Breast epithelium (tissue), 4 donors: ENCODE results near the gene MYO19. TPM values are rescaled to one million over a fixed set of nuclear protein-coding genes. Genes with fewer than 3 reads are reported as not detected.

Experiments used
- DNase-seq, 2 donors: peaks; one replicate each; pipeline ENCODE4 v3.0.0-alpha.2; 2019; ENCODE audit warnings: low spot score in 2 of 2
- H3K27ac ChIP-seq, 2 donors: fragments of 200-600 bp; sonication (generic) in 1 of 2; one replicate each; pipeline ENCODE4 v1.5.1; 2016 to 2019; ENCODE audit warnings: mild to moderate bottlenecking in 1 of 2
- H3K27me3 ChIP-seq, 2 donors: fragments of 200-600 bp; sonication (generic) in 1 of 2; one replicate each; pipeline versions ENCODE4 v1.5.1 to v1.6.0; 2017 to 2019; ENCODE audit warnings: control low read depth in 1 of 2, mild to moderate bottlenecking in 1 of 2
- H3K36me3 ChIP-seq: fragments of 200-600 bp; one replicate; pipeline ENCODE4 v1.5.1; 2019
- H3K4me1 ChIP-seq, 2 donors: fragments of 200-600 bp; sonication (generic); one replicate each; pipeline ENCODE4 v1.5.1; 2016 to 2019; ENCODE audit warnings: control low read depth in 1 of 2
- H3K4me3 ChIP-seq, 3 donors: fragments of 200-600 bp; sonication (generic); 1 replicate in 2 of 3; 2 replicates in 1 of 3; pipeline ENCODE4 v1.5.1; 2016 to 2019; ENCODE audit warnings: mild to moderate bottlenecking in 3 of 3, moderate library complexity in 2 of 3
- H3K9me3 ChIP-seq, 2 donors: fragments of 200-600 bp; sonication (generic) in 1 of 2; one replicate each; pipeline ENCODE4 v1.5.1; 2016 to 2019; ENCODE audit warnings: control low read depth in 1 of 2
- CTCF ChIP-seq, 3 donors: fragments of 450-650 bp; IDR thresholded peaks; one replicate each; pipeline ENCODE4 v1.5.1; 2016 to 2017; ENCODE audit warnings: antibody characterized with exemption in 3 of 3, mild to moderate bottlenecking in 3 of 3, moderate library complexity in 3 of 3
- POLR2A ChIP-seq: fragments of 450-650 bp; IDR thresholded peaks from one replicate; pipeline ENCODE4 v1.6.1; 2016; ENCODE audit warnings: antibody characterized with exemption, mild to moderate bottlenecking, moderate library complexity
- POLR2AphosphoS5 ChIP-seq, 3 donors: sonication (generic); formaldehyde crosslinking; IDR thresholded peaks; one replicate each; pipeline ENCODE4 v1.6.1; 2017; ENCODE audit warnings: antibody characterized with exemption in 3 of 3
- intact Hi-C: fragments of 100-400 bp; cut with DNase I; formaldehyde crosslinking; loops from one replicate; pipeline ENCODE4 v1.15.1; 2023; ENCODE audit warnings: low total_unique reads
- total RNA-seq, 3 donors: library from RNA; depleted of rRNA; stranded (reverse); fragments of >200 nt; gene quantifications; one replicate each; pipeline ENCODE4 v1.1.0, GENCODE V29; 2016

Gene MYO19
- total RNA-seq, 3 donors from 2014 or later = 28.6 to 86.9 (median 71.3) TPM

GRCh38 chr17:36495076-36495578 is 39.5 kb downstream of the MYO19 start:
- no peak for DNase-seq
- Histone ChIP-seq H3K36me3 (peaks cover 13% of the 10 kb centered on the region), H3K27ac (no peak overlapping the region), H3K9me3 (no peaks in the 10 kb centered on the region), H3K27me3 (no peaks in the 10 kb centered on the region), H3K4me3 (no peak overlapping the region), H3K4me1 (no peaks in the 10 kb centered on the region)
- TF ChIP-seq CTCF (IDR thresholded peaks at IDR 0.05) (no peak), POLR2AphosphoS5 (IDR thresholded peaks at IDR 0.05) (no peak), POLR2A (no peak)
- intact Hi-C loops = no loop called here

GRCh38 chr17:36494674-36495073 is 40.0 kb downstream of the MYO19 start:
- Histone ChIP-seq H3K4me1 (no peaks in the 10 kb centered on the region), H3K4me3 (no peak overlapping the region), H3K9me3 (no peaks in the 10 kb centered on the region), H3K27me3 (no peaks in the 10 kb centered on the region), H3K36me3 (peaks cover 13% of the 10 kb centered on the region), H3K27ac (no peak overlapping the region)
- TF ChIP-seq POLR2AphosphoS5 (IDR thresholded peaks at IDR 0.05) (no peak), CTCF (IDR thresholded peaks at IDR 0.05) (no peak), POLR2A (no peak)
- intact Hi-C loops = loop anchor here (5.0 kb wide), 1 partner anchor 1108 kb away; no protein-coding TSS in a partner anchor
- no peak for DNase-seq

- Histone ChIP-seq H3K9me3 (no peaks in the 10 kb centered on the region), H3K27me3 (no peaks in the 10 kb centered on the region), H3K36me3 (peaks cover 13% of the 10 kb centered on the region), H3K4me1 (no peaks in the 10 kb centered on the region), H3K27ac (no peak overlapping the region), H3K4me3 (no peak overlapping the region)
- TF ChIP-seq POLR2AphosphoS5 (IDR thresholded peaks at IDR 0.05) = no peak
- no peak for TF ChIP-seq POLR2A
- TF ChIP-seq CTCF (IDR thresholded peaks at IDR 0.05) = no peak
- DNase-seq = no peak
- intact Hi-C loops = loop anchor here (5.0 kb wide), 1 partner anchor 1108 kb away; no protein-coding TSS in a partner anchor
These were observed 40.7 kb downstream of the MYO19 start for GRCh38 chr17:36493956-36494355.

GRCh38 chr17:36486204-36487194 is 48.2 kb downstream of the MYO19 start, which contains the start of gene ZNHIT3:
TSS of gene ZNHIT3 (plus strand) at chr17:36486681. CDS start at chr17:36486700, 19 bp downstream.
- Histone ChIP-seq H3K36me3 (no peaks in the 10 kb centered on the region), H3K4me3 (peak within 1 kb of the TSS; percentile 73 to 100 (median 98)), H3K27me3 (no peaks in the 10 kb centered on the region), H3K4me1 (peaks cover 3 to 7% of the 10 kb centered on the region in 2 donors), H3K27ac (peak within 1 kb of the TSS; percentile 90 to 94), H3K9me3 (no peaks in the 10 kb centered on the region)
- DNase-seq = peak; percentile 87 to 91
- TF ChIP-seq POLR2AphosphoS5 (IDR thresholded peaks at IDR 0.05) (peak; percentile 63 to 89 (median 68)), POLR2A (no peak)
- intact Hi-C loops = no loop called here

- intact Hi-C loops = no loop called here
- peaks cover 3 to 7% of the 10 kb centered on the region in 2 donors for H3K4me1 ChIP-seq
- peak overlapping the region; percentile 73 to 100 (median 98) for H3K4me3 ChIP-seq
- H3K9me3 ChIP-seq = no peaks in the 10 kb centered on the region
- DNase-seq = no peak
- H3K36me3 ChIP-seq = no peaks in the 10 kb centered on the region
- H3K27ac ChIP-seq = peak overlapping the region; percentile 90 to 94
- TF ChIP-seq POLR2A (no peak), POLR2AphosphoS5 (IDR thresholded peaks at IDR 0.05) (no peak), CTCF (IDR thresholded peaks at IDR 0.05) (no peak)
- no peaks in the 10 kb centered on the region for H3K27me3 ChIP-seq
These were observed 48.9 kb downstream of the MYO19 start for GRCh38 chr17:36485805-36486203.
